ENCODE measurements around the gene SLC17A9.

Gene SLC17A9

DNA sequence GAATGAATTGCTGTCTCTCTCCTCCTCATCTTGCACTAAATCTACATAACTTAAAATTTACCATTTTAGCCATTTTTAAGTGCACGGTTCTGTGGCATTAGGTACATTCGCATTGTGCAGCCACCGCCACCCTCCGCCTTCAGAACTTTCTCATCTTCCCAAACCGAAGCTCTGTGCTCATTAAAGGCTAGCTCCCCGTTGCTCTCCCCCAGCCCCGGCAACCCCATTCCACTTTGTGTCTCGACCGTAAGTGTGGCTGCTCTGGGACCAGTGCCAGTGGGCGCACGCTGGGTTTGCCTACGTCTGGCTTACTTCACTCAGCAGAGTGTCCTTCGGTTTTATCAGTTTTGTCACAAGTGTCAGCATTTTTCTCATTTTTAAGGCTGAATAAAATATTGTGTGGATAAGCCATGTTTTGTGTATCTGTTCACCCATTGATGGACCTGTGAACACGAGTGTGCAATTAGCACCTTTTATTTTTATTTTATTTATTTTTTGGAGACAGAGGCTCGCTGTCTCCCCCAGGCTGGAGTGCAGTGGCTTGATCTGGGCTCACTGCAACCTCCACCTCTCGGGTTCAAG is 16.8 kb downstream of the SLC17A9 start:
- DNase-seq (ENCODE audit: low spot score): no peak

DNA sequence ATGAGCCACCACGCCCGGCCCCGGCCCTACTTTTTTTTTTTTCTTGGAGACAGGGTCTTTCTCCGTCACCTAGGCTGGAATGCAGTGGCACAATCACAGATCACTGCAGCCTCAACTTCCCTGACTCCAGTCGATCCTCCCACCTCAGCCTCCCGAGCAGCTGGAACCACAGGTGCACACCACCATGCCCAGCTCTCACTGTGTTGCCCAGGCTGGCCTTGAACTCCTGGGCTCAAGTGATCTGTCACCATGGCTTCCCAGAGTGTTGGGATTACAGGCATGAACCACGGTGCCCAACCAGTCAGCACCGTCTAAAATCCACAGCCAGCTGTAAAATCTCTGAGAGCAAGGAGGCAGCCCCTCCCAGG is 17.4 kb downstream of the SLC17A9 start:
- DNase-seq (ENCODE audit: low spot score): no peak

GRCh38 chr20:62970307-62971210 is 18.1 kb downstream of the SLC17A9 start:
- DNase-seq (ENCODE audit: low spot score): no peak

DNA sequence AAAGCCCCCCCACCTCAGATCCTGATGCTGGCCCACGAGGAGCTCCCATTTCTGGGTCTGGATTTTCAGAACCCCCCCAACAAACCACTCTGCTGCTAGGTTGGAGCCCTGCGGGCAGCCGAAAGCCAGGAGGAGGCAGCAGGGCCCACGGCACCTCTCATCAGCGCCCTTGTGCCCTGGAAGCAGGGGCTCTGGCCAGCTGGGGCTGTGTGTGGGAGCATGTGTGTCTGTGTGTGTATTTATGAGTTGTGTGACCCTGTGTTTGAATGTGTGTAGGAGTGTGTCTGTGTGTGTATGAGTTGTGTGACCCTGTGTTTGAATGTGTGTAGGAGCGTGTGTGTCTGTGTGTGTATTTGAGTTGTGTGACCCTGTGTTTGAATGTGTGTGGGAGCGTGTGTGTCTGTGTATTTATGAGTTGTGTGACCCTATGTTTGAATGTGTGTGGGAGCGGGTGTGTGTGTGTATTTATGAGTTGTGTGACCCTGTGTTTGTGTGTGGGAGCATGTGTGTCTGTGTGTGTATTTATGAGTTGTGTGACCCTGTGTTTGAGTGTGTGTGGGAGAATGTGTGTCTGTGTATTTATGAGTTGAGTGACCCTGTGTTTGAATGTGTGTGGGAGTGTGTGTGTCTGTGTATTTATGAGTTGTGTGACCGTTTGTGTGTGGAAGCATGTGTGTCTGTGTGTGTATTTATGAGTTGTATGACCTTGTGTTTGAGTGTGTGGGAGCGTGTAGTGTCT is 18.9 kb downstream of the SLC17A9 start:
- no peak for DNase-seq (ENCODE audit: low spot score)

GRCh38 chr20:62971950-62972844 is 19.7 kb downstream of the SLC17A9 start:
- peak; percentile 89 for DNase-seq (ENCODE audit: low spot score)

DNA sequence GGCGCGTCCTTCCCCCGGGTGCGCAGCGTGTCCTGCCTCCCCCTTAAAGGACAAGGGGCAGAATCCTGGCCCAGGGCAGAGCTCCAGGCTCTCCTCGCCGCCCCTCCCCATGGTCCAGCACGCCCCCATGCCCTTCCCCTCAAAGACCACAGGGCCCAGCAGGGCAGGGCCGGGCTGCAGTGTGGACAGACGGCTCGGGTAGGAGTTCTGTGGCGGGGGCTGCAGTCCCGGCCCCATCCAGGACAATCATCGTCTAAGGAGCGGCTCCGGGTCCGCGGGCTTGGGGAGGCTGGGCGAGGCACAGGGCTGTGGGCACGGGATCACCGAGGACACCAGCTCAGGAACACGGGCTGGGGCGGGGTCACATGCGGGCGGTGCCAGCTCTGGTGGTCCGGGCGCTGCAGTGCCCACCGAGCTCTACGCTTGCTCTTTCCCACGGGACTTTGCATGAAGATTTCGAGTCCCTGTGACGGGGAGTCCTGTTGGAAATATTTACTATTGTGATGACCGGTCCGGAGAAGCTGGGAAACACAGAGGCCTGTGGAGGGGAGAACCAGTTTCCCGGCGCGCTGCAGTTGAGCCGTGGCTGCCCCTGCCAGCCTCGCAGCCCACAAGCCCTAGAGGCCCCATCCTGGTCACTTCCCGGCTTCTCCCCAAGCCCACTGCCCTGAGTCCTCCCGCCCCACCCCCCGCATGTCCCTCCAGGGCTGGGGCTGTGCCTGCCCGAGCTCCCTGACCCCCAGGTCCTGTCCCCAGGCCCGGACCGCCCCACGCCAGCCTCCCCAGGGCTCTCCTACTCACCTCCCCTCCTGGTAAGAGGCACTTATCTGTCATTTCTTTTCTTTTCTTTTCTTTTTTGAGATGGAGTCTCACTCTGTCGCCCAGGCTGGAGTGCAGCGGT is 20.6 kb downstream of the SLC17A9 start:
- DNase-seq (ENCODE audit: low spot score): no peak

DNA sequence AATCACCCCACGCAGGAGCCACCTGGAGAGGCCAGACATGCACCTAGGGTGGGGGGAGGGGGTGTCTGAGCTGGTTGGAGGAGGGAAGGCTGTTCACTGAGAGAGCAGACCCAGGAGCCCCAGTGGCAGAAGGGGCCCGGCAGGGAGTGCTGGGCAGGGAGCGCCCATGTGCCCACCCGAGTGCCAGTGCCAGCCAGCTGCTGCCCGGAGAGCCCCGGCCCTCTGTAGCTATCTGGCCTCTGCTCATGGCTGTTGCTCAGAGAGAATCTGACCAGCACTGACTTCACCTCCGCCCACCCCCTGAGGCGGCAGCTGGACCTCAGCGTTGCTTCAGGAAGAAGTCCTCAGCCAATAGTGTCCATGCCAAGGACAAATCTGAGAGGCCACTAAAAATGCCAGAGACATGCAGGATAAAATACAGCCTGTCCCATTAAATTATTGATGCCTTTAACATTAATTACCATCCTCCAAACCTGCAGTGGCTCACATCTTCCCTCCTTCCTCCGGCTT is 22.8 kb downstream of the SLC17A9 start:
- DNase-seq (ENCODE audit: low spot score): no peak

GRCh38 chr20:62975812-62976508 is 23.5 kb downstream of the SLC17A9 start:
- no peak for DNase-seq (ENCODE audit: low spot score)

- DNase-seq (ENCODE audit: low spot score): no peak
Observed at GRCh38 chr20:62976886-62977285, 24.4 kb downstream of the SLC17A9 start.

GRCh38 chr20:62977613-62978560 is 25.4 kb downstream of the SLC17A9 start:
- no peak for DNase-seq (ENCODE audit: low spot score)

- DNase-seq (ENCODE audit: low spot score): no peak
Observed at GRCh38 chr20:62978561-62978943, 26.0 kb downstream of the SLC17A9 start.

DNA sequence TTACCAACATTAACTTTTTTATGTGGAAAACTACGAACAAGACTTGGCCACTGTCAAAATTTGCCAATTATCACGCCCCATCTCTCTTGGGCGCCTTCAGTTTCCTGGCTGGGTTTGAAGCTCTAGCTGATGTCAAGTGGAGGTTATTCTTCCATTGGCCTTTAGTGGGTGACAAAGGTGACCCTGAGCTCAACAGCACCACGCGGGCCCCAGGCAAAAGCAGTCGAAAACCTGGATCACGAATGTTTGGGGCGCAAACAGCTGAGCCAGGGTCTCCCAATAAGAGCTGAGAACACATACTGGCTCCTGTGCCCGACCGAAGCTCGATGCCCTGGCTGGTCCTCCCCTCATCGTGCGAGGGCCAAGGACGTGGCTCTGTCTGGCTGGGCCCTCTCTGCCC is 26.8 kb downstream of the SLC17A9 start:
- DNase-seq (ENCODE audit: low spot score): no peak

DNA sequence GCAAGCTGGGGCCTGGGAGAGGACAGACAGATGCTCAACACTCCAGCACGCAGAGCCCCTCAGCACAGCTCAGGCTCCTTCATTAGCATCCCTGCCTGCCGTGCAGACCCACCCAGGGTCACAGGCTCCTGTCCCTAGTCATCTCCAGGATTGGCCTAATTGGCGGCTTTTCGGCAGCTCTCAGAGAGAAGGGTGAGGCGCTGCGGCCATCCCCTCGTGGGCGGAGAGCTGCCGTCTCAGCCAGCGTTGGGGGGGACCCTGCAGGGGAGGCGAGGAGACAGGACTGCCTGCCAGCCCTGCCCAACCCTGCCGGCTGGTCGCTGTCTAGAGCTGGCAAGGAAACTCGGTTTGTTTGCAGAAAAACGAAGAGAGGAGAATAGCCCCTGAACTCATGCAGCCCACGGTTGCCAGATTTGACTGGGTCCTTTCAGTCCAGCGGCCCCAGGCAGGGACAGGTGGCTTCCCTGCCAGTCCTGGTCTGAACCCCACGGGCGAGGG is 27.4 kb downstream of the SLC17A9 start:
- DNase-seq (ENCODE audit: low spot score): no peak

GRCh38 chr20:62980380-62980960 is 28.0 kb downstream of the SLC17A9 start:
- no peak for DNase-seq (ENCODE audit: low spot score)

DNA sequence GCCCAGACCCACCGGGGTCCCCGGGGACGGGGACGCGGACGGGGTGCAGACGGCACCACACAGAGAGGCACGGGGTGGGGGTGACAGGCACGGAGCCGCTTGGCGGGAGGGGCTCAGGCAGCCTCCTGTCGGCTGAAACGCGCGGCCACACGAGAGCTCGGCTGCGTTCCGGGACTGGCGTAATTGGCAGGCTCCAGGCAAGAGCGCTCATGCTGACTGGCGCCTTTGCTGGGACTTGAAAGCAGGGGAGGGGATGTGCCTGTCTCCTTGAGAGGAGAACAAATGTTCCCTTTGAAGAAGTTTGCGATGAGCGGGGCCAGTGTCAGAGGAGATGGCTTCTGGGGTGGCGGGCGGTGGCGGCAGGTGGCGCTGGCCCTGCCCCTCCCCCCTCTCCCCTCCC is 28.5 kb downstream of the SLC17A9 start:
- DNase-seq (ENCODE audit: low spot score): no peak

DNA sequence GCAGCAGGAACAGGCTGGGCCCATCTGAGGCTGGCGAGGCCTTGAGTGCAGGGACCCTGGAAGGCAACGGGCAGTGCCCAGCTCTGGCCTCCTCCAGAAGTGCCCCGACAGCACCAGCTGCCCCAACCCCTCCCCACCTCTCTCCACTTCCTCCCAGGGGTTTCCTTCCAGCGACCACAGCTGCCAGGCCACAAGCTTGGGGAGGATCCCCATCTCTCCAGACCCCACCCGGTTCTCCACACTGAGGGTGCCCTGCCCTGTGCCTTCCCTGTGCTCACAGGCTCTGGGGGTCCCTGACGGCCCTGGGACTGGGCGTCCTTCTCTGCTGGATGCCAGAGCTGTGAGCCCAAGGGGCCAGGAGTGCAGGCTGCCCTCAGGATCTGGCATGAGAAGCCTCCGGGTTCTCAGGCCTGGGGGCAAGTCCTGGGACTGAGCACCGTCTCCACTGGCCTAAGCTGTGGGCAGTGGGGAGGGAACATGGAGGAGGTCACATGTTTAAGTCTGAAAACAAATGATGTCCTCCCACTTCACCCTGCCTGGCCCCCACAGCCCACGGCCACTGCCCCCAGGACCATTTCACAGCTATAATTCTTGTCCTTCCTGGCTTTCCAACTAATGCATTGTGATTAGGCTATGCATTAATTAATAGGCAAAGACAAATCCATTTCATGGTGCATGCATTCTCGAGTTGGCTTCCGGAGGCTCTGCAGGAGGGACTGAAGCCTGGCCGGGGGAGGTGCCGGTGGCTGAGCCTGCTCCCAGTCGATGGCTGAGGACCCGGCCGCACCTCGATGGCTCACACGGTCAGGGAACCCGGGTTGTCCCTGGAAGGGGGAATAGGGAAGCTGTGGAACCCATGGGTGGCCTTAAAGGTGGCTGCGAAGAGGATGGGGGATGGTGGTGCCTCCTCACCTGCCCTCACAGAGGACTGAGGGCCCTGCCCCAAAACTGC is 29.9 kb downstream of the SLC17A9 start:
- no peak for DNase-seq (ENCODE audit: low spot score)

- no peak for DNase-seq (ENCODE audit: low spot score)
Observed at GRCh38 chr20:62983210-62983609, 30.7 kb downstream of the SLC17A9 start.
